ENCODE data around the gene HIGD2B.

HIGD2B gene

GRCh38 chr15:72698938-72699337 is 13.0 kb upstream of the HIGD2B start:
- no peak overlapping the region for H3K4me2 ChIP-seq (ENCODE audit: insufficient read depth, low read length)
- DNase-seq: no peak
- H4K20me1 ChIP-seq (ENCODE audit: insufficient read depth, low read length): no peaks in the 10 kb centered on the region
- no peaks in the 10 kb centered on the region for H3K9me3 ChIP-seq (ENCODE audit: insufficient read depth, low read length, severe bottlenecking)
- H3K27me3 ChIP-seq (ENCODE audit: insufficient read depth, low read length, poor library complexity): no peaks in the 10 kb centered on the region
- H3K79me2 ChIP-seq (ENCODE audit: insufficient read depth, low read length): no peaks in the 10 kb centered on the region
- no peak overlapping the region for H3K4me3 ChIP-seq (ENCODE audit: low read depth in 1 of 2, low read length in 2 of 2)
- TF ChIP-seq EZH2 (IDR thresholded peaks at IDR 0.05; ENCODE audit: borderline replicate concordance, low read depth, low read length, severe bottlenecking) (no peak), CTCF (IDR thresholded peaks at IDR 0.05; ENCODE audit: borderline replicate concordance, extremely low read depth, low read length, poor library complexity, severe bottlenecking) (no peak)
- no peaks in the 10 kb centered on the region for H3K36me3 ChIP-seq (ENCODE audit: insufficient read depth, low read length)
- H3K9ac ChIP-seq (ENCODE audit: low read depth, low read length): no peak overlapping the region
- H3K27ac ChIP-seq (ENCODE audit: low read length): no peak overlapping the region
- ATAC-seq (ENCODE audit: insufficient read depth, low read depth): no peak
- no peak overlapping the region for H2AFZ ChIP-seq (ENCODE audit: low read depth, low read length)
- H3K4me1 ChIP-seq (ENCODE audit: insufficient read depth, low read length): no peaks in the 10 kb centered on the region

GRCh38 chr15:72690938-72691337 is 5.0 kb upstream of the HIGD2B start:
- Histone ChIP-seq H2AFZ (ENCODE audit: low read depth, low read length) (no peak overlapping the region), H3K4me2 (ENCODE audit: insufficient read depth, low read length) (no peak overlapping the region), H4K20me1 (ENCODE audit: insufficient read depth, low read length) (no peaks in the 10 kb centered on the region), H3K27ac (ENCODE audit: low read length) (no peak overlapping the region), H3K4me1 (ENCODE audit: insufficient read depth, low read length) (peaks cover 10% of the 10 kb centered on the region; the same call in 1 of the 2 replicates), H3K4me3 (ENCODE audit: low read depth in 1 of 2, low read length in 2 of 2) (no peak overlapping the region), H3K9me3 (ENCODE audit: insufficient read depth, low read length, severe bottlenecking) (no peaks in the 10 kb centered on the region), H3K79me2 (ENCODE audit: insufficient read depth, low read length) (no peaks in the 10 kb centered on the region; the same call in none of the 2 replicates), H3K36me3 (ENCODE audit: insufficient read depth, low read length) (no peaks in the 10 kb centered on the region), H3K9ac (ENCODE audit: low read depth, low read length) (no peak overlapping the region), H3K27me3 (ENCODE audit: insufficient read depth, low read length, poor library complexity) (no peaks in the 10 kb centered on the region)
- no peak for DNase-seq
- TF ChIP-seq CTCF (IDR thresholded peaks at IDR 0.05; ENCODE audit: borderline replicate concordance, extremely low read depth, low read length, poor library complexity, severe bottlenecking) (no peak), EZH2 (IDR thresholded peaks at IDR 0.05; ENCODE audit: borderline replicate concordance, low read depth, low read length, severe bottlenecking) (no peak)
- ATAC-seq (ENCODE audit: insufficient read depth, low read depth): no peak

GRCh38 chr15:72688697-72689096 is 2.7 kb upstream of the HIGD2B start:
- TF ChIP-seq CTCF (IDR thresholded peaks at IDR 0.05; ENCODE audit: borderline replicate concordance, extremely low read depth, low read length, poor library complexity, severe bottlenecking) (no peak), EZH2 (IDR thresholded peaks at IDR 0.05; ENCODE audit: borderline replicate concordance, low read depth, low read length, severe bottlenecking) (no peak)
- no peak for DNase-seq

More at GRCh38 chr15:72688697-72689096, 2.7 kb upstream of the HIGD2B start:
- Histone ChIP-seq H3K79me2 (ENCODE audit: insufficient read depth, low read length) (no peaks in the 10 kb centered on the region; the same call in none of the 2 replicates), H3K4me1 (ENCODE audit: insufficient read depth, low read length) (peaks cover 21% of the 10 kb centered on the region), H2AFZ (ENCODE audit: low read depth, low read length) (no peak overlapping the region), H3K9me3 (ENCODE audit: insufficient read depth, low read length, severe bottlenecking) (no peaks in the 10 kb centered on the region), H3K4me2 (ENCODE audit: insufficient read depth, low read length) (no peak overlapping the region), H3K36me3 (ENCODE audit: insufficient read depth, low read length) (no peaks in the 10 kb centered on the region), H4K20me1 (ENCODE audit: insufficient read depth, low read length) (no peaks in the 10 kb centered on the region), H3K27ac (ENCODE audit: low read length) (no peak overlapping the region), H3K4me3 (ENCODE audit: low read depth in 1 of 2, low read length in 2 of 2) (no peak overlapping the region), H3K9ac (ENCODE audit: low read depth, low read length) (no peak overlapping the region), H3K27me3 (ENCODE audit: insufficient read depth, low read length, poor library complexity) (no peaks in the 10 kb centered on the region)
- ATAC-seq (ENCODE audit: insufficient read depth, low read depth): no peak
